Measurements from ENCODE around the gene NXN.
"Not testable (repeated sequence)": the region's sequence is repeated elsewhere in the genome, so short reads cannot be mapped to it uniquely, and the experiment has no call there.

NXN gene

DNA sequence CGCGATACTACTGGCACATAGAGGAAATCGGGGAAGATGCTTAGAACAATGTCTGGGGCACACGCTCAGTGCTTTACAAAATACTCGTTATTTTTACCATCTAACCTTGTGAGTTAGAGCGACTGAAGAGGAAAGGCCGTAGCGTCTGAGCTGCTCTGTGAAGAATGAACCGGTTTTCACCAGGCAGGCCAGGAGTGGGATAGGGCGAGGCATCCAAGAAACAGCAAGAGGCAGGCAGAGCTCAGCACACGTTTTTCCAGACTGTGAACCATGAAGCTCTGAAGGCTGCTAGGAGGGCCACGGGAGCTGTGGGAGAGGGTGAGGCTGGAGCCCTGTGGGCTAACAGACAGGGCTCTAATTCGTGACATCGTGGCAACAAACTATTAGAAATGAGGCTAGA is 101.9 kb downstream of the NXN start:
- no peak for DNase-seq (ENCODE audit: low read depth)
- Histone ChIP-seq H3K4me3 (ENCODE audit: low read length) (no peak overlapping the region), H3K9me3 (ENCODE audit: control insufficient read depth, low read length) (no peaks in the 10 kb centered on the region), H3K4me1 (ENCODE audit: control insufficient read depth, insufficient read depth, low read length) (peaks cover under 1% of the 10 kb centered on the region), H3K9ac (ENCODE audit: low read length) (no peak overlapping the region), H3K27me3 (replicated peaks; ENCODE audit: control insufficient read depth, insufficient read depth, low read length) (no peaks in the 10 kb centered on the region), H3K36me3 (ENCODE audit: control insufficient read depth, insufficient read depth, low read length, severe bottlenecking) (no peaks in the 10 kb centered on the region)

- no peaks in the 10 kb centered on the region for H3K27me3 ChIP-seq (replicated peaks; ENCODE audit: control insufficient read depth, insufficient read depth, low read length)
- no peaks in the 10 kb centered on the region for H3K36me3 ChIP-seq (ENCODE audit: control insufficient read depth, insufficient read depth, low read length, severe bottlenecking)
- H3K4me3 ChIP-seq (ENCODE audit: low read length): no peak overlapping the region
- DNase-seq (ENCODE audit: low read depth): no peak
- no peaks in the 10 kb centered on the region for H3K4me1 ChIP-seq (ENCODE audit: control insufficient read depth, insufficient read depth, low read length)
- H3K9me3 ChIP-seq (ENCODE audit: control insufficient read depth, low read length): no peaks in the 10 kb centered on the region
- no peak overlapping the region for H3K9ac ChIP-seq (ENCODE audit: low read length)
Measured at GRCh38 chr17:876272-876671, 103.3 kb downstream of the NXN start.

DNA sequence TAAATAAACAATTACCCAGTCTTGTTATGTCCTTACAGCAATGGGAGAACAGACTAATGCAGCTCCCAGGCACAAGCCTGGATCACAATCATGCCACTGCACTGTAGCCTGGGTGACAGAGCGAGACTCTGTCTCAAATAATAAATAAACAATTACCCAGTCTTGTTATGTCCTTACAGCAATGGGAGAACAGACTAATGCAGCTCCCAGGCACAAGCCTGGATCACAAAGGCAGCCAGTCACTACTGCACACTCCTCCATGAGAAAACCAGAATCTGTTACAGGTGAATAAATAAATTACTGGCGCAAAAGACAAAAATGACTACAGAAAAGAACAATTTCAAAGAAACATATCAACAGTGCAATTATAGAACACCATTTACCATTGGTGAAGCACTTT is 105.0 kb downstream of the NXN start:
- not testable (repeated sequence) for DNase-seq (ENCODE audit: low read depth); H3K4me3 ChIP-seq (ENCODE audit: low read length); H3K9ac ChIP-seq (ENCODE audit: low read length); H3K36me3 ChIP-seq (ENCODE audit: control insufficient read depth, insufficient read depth, low read length, severe bottlenecking); H3K9me3 ChIP-seq (ENCODE audit: control insufficient read depth, low read length); H3K27me3 ChIP-seq (replicated peaks; ENCODE audit: control insufficient read depth, insufficient read depth, low read length)
- peaks cover 10% of the 10 kb centered on the region for H3K4me1 ChIP-seq (ENCODE audit: control insufficient read depth, insufficient read depth, low read length)

DNA sequence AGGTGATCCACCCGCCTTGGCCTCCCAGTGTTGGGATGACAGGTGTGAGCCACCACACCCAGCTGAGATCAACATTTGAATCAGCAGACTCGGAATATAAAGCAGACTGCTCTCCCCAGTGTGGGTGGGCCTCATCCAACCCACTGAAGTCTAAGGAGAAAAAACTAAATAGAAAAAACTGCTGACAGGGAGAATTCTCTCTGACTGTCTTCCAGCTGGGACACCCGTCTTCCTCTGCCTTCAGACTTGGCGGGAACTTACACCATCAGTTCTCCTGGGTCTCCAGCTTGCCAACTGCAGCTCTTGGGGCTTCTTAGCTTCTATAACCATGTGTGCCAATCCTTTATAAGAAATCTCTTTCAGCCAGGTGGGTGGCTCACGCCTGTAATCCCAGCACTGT is 106.7 kb downstream of the NXN start:
- no peaks in the 10 kb centered on the region for H3K36me3 ChIP-seq (ENCODE audit: control insufficient read depth, insufficient read depth, low read length, severe bottlenecking)
- no peak overlapping the region for H3K4me3 ChIP-seq (ENCODE audit: low read length)
- no peak for DNase-seq (ENCODE audit: low read depth)
- H3K27me3 ChIP-seq (replicated peaks; ENCODE audit: control insufficient read depth, insufficient read depth, low read length): no peaks in the 10 kb centered on the region
- no peaks in the 10 kb centered on the region for H3K9me3 ChIP-seq (ENCODE audit: control insufficient read depth, low read length)
- peaks cover 21% of the 10 kb centered on the region for H3K4me1 ChIP-seq (ENCODE audit: control insufficient read depth, insufficient read depth, low read length)
- no peak overlapping the region for H3K9ac ChIP-seq (ENCODE audit: low read length)

- H3K36me3 ChIP-seq (ENCODE audit: control insufficient read depth, insufficient read depth, low read length, severe bottlenecking): no peaks in the 10 kb centered on the region
- no peak for DNase-seq (ENCODE audit: low read depth)
Measured at GRCh38 chr17:871751-872519, 107.6 kb downstream of the NXN start.

GRCh38 chr17:869567-870525 is 109.7 kb downstream of the NXN start:
- H3K9me3 ChIP-seq (ENCODE audit: control insufficient read depth, low read length): no peaks in the 10 kb centered on the region
- peak overlapping the region; percentile 49 for H3K9ac ChIP-seq (ENCODE audit: low read length)
- peaks cover 21% of the 10 kb centered on the region for H3K4me1 ChIP-seq (ENCODE audit: control insufficient read depth, insufficient read depth, low read length)
- no peaks in the 10 kb centered on the region for H3K27me3 ChIP-seq (replicated peaks; ENCODE audit: control insufficient read depth, insufficient read depth, low read length)
- no peaks in the 10 kb centered on the region for H3K36me3 ChIP-seq (ENCODE audit: control insufficient read depth, insufficient read depth, low read length, severe bottlenecking)
- peak overlapping the region; percentile 63 for H3K4me3 ChIP-seq (ENCODE audit: low read length)
- no peak for DNase-seq (ENCODE audit: low read depth)

More at GRCh38 chr17:871751-872519, 107.6 kb downstream of the NXN start:
- Histone ChIP-seq H3K4me1 (ENCODE audit: control insufficient read depth, insufficient read depth, low read length) (peaks cover 21% of the 10 kb centered on the region), H3K9me3 (ENCODE audit: control insufficient read depth, low read length) (no peaks in the 10 kb centered on the region), H3K27me3 (replicated peaks; ENCODE audit: control insufficient read depth, insufficient read depth, low read length) (no peaks in the 10 kb centered on the region), H3K4me3 (ENCODE audit: low read length) (no peak overlapping the region), H3K9ac (ENCODE audit: low read length) (no peak overlapping the region)

- peak; percentile 50 for DNase-seq (ENCODE audit: low read depth)
- Histone ChIP-seq H3K36me3 (ENCODE audit: control insufficient read depth, insufficient read depth, low read length, severe bottlenecking) (no peaks in the 10 kb centered on the region), H3K27me3 (replicated peaks; ENCODE audit: control insufficient read depth, insufficient read depth, low read length) (no peaks in the 10 kb centered on the region)
Measured at GRCh38 chr17:869086-869485, 110.5 kb downstream of the NXN start.

DNA sequence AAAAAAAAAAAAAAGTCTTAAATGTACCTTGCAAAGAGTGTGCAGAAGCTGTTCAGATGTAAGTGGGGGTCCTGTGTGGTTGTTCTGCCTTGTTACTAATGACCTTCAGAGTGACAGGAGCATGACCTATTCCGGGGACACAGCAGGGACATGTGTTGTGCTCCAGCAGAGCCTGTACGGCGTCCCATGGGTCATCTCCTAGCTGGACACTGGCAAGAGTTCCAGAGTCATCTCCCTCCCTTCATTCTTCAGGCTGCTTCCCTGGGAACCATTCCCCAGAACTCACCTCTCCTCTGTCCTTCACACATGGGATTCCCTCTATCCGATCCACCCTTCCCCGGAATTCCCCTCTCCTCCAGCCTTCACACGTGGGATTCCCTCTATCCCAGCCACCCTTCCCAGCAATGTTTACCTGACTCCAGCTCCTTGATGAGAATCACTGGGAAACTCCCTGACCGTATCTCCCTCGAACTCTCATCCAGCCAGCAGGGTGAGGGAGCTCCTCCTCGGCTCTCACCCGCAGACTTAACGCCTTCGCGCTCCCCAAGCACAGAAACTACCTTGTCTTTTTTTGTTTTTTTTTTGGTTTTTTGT is 111.6 kb downstream of the NXN start:
- Histone ChIP-seq H3K4me3 (ENCODE audit: low read length) (no peak overlapping the region), H3K9ac (ENCODE audit: low read length) (no peak overlapping the region), H3K27me3 (replicated peaks; ENCODE audit: control insufficient read depth, insufficient read depth, low read length) (no peaks in the 10 kb centered on the region), H3K4me1 (ENCODE audit: control insufficient read depth, insufficient read depth, low read length) (peaks cover 21% of the 10 kb centered on the region), H3K9me3 (ENCODE audit: control insufficient read depth, low read length) (no peaks in the 10 kb centered on the region), H3K36me3 (ENCODE audit: control insufficient read depth, insufficient read depth, low read length, severe bottlenecking) (no peaks in the 10 kb centered on the region)
- DNase-seq (ENCODE audit: low read depth): no peak

More at GRCh38 chr17:869086-869485, 110.5 kb downstream of the NXN start:
- no peaks in the 10 kb centered on the region for H3K9me3 ChIP-seq (ENCODE audit: control insufficient read depth, low read length)
- H3K9ac ChIP-seq (ENCODE audit: low read length): peak overlapping the region; percentile 49
- H3K4me3 ChIP-seq (ENCODE audit: low read length): peak overlapping the region; percentile 63
- peaks cover 21% of the 10 kb centered on the region for H3K4me1 ChIP-seq (ENCODE audit: control insufficient read depth, insufficient read depth, low read length)

DNA sequence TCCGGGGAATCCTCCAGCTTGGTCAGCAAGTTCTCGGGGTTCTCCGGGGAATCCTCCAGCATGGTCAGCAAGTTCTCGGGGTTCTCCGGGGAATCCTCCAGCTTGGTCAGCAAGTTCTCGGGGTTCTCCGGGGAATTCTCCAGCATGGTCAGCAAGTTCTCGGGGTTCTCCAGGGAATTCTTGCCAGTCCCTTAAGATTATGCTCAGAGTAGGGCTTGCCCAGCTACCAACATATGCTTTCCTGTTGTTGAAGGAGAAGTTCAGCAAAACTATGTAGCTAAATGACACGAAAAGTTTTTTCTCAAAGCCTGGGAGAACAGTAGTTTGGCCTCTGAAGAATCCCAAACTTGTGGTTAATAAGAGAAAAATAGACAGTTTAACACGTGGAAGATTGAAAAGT is 112.3 kb downstream of the NXN start:
- DNase-seq (ENCODE audit: low read depth); H3K36me3 ChIP-seq (ENCODE audit: control insufficient read depth, insufficient read depth, low read length, severe bottlenecking); H3K9me3 ChIP-seq (ENCODE audit: control insufficient read depth, low read length); H3K4me3 ChIP-seq (ENCODE audit: low read length); H3K9ac ChIP-seq (ENCODE audit: low read length); H3K27me3 ChIP-seq (replicated peaks; ENCODE audit: control insufficient read depth, insufficient read depth, low read length): not testable (repeated sequence)
- peaks cover 21% of the 10 kb centered on the region for H3K4me1 ChIP-seq (ENCODE audit: control insufficient read depth, insufficient read depth, low read length)

DNA sequence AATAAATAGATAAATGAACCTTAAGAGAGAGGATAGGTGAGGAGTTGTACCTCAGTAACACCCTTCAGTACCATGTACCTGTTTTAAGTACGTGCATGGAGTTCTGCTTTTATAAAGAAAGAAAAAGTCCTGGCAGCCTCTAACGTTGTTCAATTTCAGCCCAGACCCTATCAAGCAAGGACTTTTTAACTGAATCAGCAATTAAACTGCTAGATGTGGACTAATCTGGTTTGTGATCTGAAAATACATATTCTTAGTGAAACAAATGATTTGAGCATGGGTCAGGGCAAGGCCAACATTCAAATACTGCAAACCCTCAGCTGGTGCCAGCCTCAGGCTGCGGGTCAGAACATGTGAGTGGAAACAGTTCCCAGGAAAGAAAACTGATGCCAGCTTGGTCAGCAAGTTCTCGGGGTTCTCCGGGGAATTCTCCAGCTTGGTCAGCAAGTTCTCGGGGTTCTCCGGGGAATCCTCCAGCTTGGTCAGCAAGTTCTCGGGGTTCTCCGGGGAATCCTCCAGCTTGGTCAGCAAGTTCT is 112.9 kb downstream of the NXN start:
- peak; percentile 24 for DNase-seq (ENCODE audit: low read depth)
- peaks cover 21% of the 10 kb centered on the region for H3K4me1 ChIP-seq (ENCODE audit: control insufficient read depth, insufficient read depth, low read length)
- H3K9ac ChIP-seq (ENCODE audit: low read length): no peak overlapping the region
- no peaks in the 10 kb centered on the region for H3K36me3 ChIP-seq (ENCODE audit: control insufficient read depth, insufficient read depth, low read length, severe bottlenecking)
- no peaks in the 10 kb centered on the region for H3K27me3 ChIP-seq (replicated peaks; ENCODE audit: control insufficient read depth, insufficient read depth, low read length)
- no peaks in the 10 kb centered on the region for H3K9me3 ChIP-seq (ENCODE audit: control insufficient read depth, low read length)
- H3K4me3 ChIP-seq (ENCODE audit: low read length): no peak overlapping the region

DNA sequence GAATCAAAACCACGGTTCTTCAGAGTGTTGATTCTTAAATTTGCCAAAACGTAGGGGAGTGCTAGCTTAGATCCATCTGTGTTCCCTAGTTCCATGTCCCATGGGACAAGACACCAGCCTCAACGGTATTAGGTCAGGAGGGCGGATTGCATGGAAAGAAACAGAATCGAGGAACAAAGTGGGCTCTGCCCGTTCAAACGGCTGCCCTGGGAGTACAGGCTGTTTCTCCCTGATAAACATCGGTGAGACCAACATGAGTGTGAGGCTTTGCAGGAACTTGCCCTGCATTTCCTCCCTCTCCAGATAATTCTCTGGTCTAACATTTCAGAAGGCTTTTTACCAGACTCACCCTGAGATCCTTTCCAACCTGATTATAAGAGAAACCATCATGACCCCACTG is 115.3 kb downstream of the NXN start:
- no peak overlapping the region for H3K9ac ChIP-seq (ENCODE audit: low read length)
- H3K36me3 ChIP-seq (ENCODE audit: control insufficient read depth, insufficient read depth, low read length, severe bottlenecking): no peaks in the 10 kb centered on the region
- DNase-seq (ENCODE audit: low read depth): no peak
- no peak overlapping the region for H3K4me3 ChIP-seq (ENCODE audit: low read length)
- H3K9me3 ChIP-seq (ENCODE audit: control insufficient read depth, low read length): no peaks in the 10 kb centered on the region
- no peaks in the 10 kb centered on the region for H3K27me3 ChIP-seq (replicated peaks; ENCODE audit: control insufficient read depth, insufficient read depth, low read length)
- peaks cover 8% of the 10 kb centered on the region for H3K4me1 ChIP-seq (ENCODE audit: control insufficient read depth, insufficient read depth, low read length)
